H1 (cell line): Measurements from ENCODE around the gene CTSH. TPM values are rescaled to one million over a fixed set of nuclear protein-coding genes. Genes with fewer than 3 reads are reported as not detected.

ENCODE experiments used
- BACH1 ChIP-seq: IDR thresholded peaks from 2 replicates; pipeline ENCODE4 v1.6.1; 2012; ENCODE audit warnings: low read length, improper control_type of control experiment
- FOSL1 ChIP-seq: IDR thresholded peaks from 2 replicates; pipeline ENCODE4 v1.6.1; 2011; ENCODE audit warnings: mild to moderate bottlenecking, low read depth, low read length, moderate library complexity; ENCODE audit not compliant: insufficient read depth
- PHF8 ChIP-seq: fragments of 200-600 bp; sonication (generic); conservative IDR thresholded peaks from 2 replicates; pipeline ENCODE4 v1.7.1; 2012; ENCODE audit warnings: low read depth, mild to moderate bottlenecking, inconsistent platforms, low read length, moderate library complexity
- POU5F1 ChIP-seq: IDR thresholded peaks from 2 replicates; pipeline ENCODE4 v1.6.1; 2011; ENCODE audit warnings: low read depth, mild to moderate bottlenecking, low read length, moderate library complexity
- RFX5 ChIP-seq: IDR thresholded peaks from 2 replicates; pipeline ENCODE4 v1.6.1; 2011; ENCODE audit warnings: low read depth, low read length, improper control_type of control experiment, borderline replicate concordance
- SAP30 ChIP-seq: fragments of 300-600 bp; sonication (generic); IDR thresholded peaks from 2 replicates; pipeline ENCODE4 v1.7.1; 2012; ENCODE audit warnings: low read length, moderate library complexity, mild to moderate bottlenecking, inconsistent platforms; ENCODE audit not compliant: insufficient read depth, insufficient replicate concordance
- SP1 ChIP-seq: IDR thresholded peaks from 2 replicates; pipeline ENCODE4 v1.6.1; 2011; ENCODE audit warnings: low read depth, low read length
- YY1 ChIP-seq: IDR thresholded peaks from 2 replicates; pipeline ENCODE4 v1.6.1; 2011; ENCODE audit warnings: low read depth, mild to moderate bottlenecking, low read length
- polyA plus RNA-seq, 7 experiments: library from polyadenylated mRNA; depleted of rRNA in 3 of 7; stranded (reverse) in 5 of 7; unstranded in 2 of 7; fragments of >200 nt in 5 of 7; fragments of 200-250 nt in 2 of 7; gene quantifications; 1 replicate in 5 of 7; 2 replicates in 1 of 7; 4 replicates in 1 of 7; pipeline versions ENCODE4 v1.2.1 to v1.2.3, GENCODE V29; 2011 to 2013; ENCODE audit warnings: missing spikeins in 2 of 7, mixed read lengths in 2 of 7
- total RNA-seq: library from RNA; stranded (reverse); fragmentation: NEBNext Ultra II Directional; extraction: Animal tissue kit (Norgen Biotek cat#: 25700); gene quantifications from 2 replicates; pipeline ENCODE4 v1.2.1, GENCODE V29; 2021
- TF ChIP-seq, protein P1 (sequence below): fragments of 300-600 bp; sonication (generic); IDR thresholded peaks from 2 replicates; pipeline ENCODE4 v1.7.1; 2012; ENCODE audit warnings: low read length, moderate library complexity, mild to moderate bottlenecking, inconsistent platforms; ENCODE audit not compliant: insufficient replicate concordance
- TF ChIP-seq, protein P2 (sequence below): IDR thresholded peaks from 2 replicates; pipeline ENCODE4 v1.6.1; 2011; ENCODE audit warnings: low read length, improper control_type of control experiment

The CTSH gene
- total and polyA plus RNA-seq, 2 of the 8 experiments (the other 6 are each of a cell fraction or from before 2014, with no cell fraction given): 34.0 to 36.8 TPM

DNA sequence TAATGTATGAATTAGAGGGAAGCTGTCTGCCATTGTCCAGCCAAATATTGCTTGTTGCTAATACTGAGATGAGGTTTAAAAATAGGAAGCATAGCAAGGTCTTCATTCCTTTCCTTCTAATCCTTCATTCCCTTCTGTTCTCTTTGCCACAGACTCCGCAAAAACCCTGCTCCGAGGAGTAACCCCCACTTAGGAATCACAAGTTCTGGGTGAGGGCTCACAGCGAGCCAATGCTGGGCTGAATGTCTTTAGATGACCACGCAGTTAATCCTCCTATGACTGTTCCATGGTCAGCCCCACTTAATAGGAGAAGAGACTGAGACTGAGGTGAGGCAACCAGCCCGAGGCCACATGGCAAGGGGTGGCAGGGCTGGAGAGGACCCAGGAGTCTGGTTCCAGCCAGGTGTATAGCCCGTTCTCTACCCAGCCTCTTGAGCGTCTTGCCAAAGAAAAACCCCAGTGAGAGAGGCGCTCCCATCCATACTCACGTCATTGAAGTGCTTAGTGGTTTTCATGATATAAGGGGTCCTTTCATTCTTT lies 44.9 kb upstream of the CTSH start (continued):
- TF ChIP-seq, protein P1, sequence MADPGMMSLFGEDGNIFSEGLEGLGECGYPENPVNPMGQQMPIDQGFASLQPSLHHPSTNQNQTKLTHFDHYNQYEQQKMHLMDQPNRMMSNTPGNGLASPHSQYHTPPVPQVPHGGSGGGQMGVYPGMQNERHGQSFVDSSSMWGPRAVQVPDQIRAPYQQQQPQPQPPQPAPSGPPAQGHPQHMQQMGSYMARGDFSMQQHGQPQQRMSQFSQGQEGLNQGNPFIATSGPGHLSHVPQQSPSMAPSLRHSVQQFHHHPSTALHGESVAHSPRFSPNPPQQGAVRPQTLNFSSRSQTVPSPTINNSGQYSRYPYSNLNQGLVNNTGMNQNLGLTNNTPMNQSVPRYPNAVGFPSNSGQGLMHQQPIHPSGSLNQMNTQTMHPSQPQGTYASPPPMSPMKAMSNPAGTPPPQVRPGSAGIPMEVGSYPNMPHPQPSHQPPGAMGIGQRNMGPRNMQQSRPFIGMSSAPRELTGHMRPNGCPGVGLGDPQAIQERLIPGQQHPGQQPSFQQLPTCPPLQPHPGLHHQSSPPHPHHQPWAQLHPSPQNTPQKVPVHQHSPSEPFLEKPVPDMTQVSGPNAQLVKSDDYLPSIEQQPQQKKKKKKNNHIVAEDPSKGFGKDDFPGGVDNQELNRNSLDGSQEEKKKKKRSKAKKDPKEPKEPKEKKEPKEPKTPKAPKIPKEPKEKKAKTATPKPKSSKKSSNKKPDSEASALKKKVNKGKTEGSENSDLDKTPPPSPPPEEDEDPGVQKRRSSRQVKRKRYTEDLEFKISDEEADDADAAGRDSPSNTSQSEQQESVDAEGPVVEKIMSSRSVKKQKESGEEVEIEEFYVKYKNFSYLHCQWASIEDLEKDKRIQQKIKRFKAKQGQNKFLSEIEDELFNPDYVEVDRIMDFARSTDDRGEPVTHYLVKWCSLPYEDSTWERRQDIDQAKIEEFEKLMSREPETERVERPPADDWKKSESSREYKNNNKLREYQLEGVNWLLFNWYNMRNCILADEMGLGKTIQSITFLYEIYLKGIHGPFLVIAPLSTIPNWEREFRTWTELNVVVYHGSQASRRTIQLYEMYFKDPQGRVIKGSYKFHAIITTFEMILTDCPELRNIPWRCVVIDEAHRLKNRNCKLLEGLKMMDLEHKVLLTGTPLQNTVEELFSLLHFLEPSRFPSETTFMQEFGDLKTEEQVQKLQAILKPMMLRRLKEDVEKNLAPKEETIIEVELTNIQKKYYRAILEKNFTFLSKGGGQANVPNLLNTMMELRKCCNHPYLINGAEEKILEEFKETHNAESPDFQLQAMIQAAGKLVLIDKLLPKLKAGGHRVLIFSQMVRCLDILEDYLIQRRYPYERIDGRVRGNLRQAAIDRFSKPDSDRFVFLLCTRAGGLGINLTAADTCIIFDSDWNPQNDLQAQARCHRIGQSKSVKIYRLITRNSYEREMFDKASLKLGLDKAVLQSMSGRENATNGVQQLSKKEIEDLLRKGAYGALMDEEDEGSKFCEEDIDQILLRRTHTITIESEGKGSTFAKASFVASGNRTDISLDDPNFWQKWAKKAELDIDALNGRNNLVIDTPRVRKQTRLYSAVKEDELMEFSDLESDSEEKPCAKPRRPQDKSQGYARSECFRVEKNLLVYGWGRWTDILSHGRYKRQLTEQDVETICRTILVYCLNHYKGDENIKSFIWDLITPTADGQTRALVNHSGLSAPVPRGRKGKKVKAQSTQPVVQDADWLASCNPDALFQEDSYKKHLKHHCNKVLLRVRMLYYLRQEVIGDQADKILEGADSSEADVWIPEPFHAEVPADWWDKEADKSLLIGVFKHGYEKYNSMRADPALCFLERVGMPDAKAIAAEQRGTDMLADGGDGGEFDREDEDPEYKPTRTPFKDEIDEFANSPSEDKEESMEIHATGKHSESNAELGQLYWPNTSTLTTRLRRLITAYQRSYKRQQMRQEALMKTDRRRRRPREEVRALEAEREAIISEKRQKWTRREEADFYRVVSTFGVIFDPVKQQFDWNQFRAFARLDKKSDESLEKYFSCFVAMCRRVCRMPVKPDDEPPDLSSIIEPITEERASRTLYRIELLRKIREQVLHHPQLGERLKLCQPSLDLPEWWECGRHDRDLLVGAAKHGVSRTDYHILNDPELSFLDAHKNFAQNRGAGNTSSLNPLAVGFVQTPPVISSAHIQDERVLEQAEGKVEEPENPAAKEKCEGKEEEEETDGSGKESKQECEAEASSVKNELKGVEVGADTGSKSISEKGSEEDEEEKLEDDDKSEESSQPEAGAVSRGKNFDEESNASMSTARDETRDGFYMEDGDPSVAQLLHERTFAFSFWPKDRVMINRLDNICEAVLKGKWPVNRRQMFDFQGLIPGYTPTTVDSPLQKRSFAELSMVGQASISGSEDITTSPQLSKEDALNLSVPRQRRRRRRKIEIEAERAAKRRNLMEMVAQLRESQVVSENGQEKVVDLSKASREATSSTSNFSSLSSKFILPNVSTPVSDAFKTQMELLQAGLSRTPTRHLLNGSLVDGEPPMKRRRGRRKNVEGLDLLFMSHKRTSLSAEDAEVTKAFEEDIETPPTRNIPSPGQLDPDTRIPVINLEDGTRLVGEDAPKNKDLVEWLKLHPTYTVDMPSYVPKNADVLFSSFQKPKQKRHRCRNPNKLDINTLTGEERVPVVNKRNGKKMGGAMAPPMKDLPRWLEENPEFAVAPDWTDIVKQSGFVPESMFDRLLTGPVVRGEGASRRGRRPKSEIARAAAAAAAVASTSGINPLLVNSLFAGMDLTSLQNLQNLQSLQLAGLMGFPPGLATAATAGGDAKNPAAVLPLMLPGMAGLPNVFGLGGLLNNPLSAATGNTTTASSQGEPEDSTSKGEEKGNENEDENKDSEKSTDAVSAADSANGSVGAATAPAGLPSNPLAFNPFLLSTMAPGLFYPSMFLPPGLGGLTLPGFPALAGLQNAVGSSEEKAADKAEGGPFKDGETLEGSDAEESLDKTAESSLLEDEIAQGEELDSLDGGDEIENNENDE: no peak
- no peak for TF ChIP-seq RFX5
- no peak for TF ChIP-seq SP1
- TF ChIP-seq, protein P2, sequence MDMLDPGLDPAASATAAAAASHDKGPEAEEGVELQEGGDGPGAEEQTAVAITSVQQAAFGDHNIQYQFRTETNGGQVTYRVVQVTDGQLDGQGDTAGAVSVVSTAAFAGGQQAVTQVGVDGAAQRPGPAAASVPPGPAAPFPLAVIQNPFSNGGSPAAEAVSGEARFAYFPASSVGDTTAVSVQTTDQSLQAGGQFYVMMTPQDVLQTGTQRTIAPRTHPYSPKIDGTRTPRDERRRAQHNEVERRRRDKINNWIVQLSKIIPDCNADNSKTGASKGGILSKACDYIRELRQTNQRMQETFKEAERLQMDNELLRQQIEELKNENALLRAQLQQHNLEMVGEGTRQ: no peak
- no peak for TF ChIP-seq PHF8
- no peak for TF ChIP-seq FOSL1
- no peak for TF ChIP-seq SAP30
- TF ChIP-seq YY1: no peak
- TF ChIP-seq POU5F1: no peak
- no peak for TF ChIP-seq BACH1
